WTC11 (cell line): ENCODE measurements around the gene GATA2.

Source experiments
- CBFB ChIP-seq: sonication (generic); formaldehyde crosslinking; IDR thresholded peaks from 2 replicates; pipeline ENCODE4 v1.8.1; 2022; ENCODE audit warnings: mild to moderate bottlenecking, low read depth, missing genetic modification reagents
- EMX1 ChIP-seq: fragments of 250-450 bp; sonication (Bioruptor Pico); IDR thresholded peaks from 2 replicates; pipeline ENCODE4 v1.8.0; 2021; ENCODE audit warnings: mild to moderate bottlenecking
- GABPB1 ChIP-seq: sonication (generic); formaldehyde crosslinking; IDR thresholded peaks from 2 replicates; pipeline ENCODE4 v1.8.1; 2023; ENCODE audit warnings: mild to moderate bottlenecking, missing genetic modification reagents
- ZBTB21 ChIP-seq: sonication (generic); formaldehyde crosslinking; IDR thresholded peaks from 2 replicates; pipeline ENCODE4 v1.8.1; 2023; ENCODE audit warnings: mild to moderate bottlenecking, missing genetic modification reagents, borderline replicate concordance
- TF ChIP-seq, protein P1 (sequence below): fragments of 200-600 bp; IDR thresholded peaks from 2 replicates; pipeline ENCODE4 v1.8.0; 2022; ENCODE audit warnings: antibody characterized with exemption
- TF ChIP-seq, protein P2 (sequence below): sonication (generic); formaldehyde crosslinking; IDR thresholded peaks from 2 replicates; pipeline ENCODE4 v1.8.0; 2023; ENCODE audit warnings: missing genetic modification reagents, mild to moderate bottlenecking, borderline replicate concordance
- TF ChIP-seq, protein P3 (sequence below): sonication (generic); formaldehyde crosslinking; conservative IDR thresholded peaks from 2 replicates; pipeline ENCODE4 v1.8.1; 2022; ENCODE audit warnings: mild to moderate bottlenecking, missing genetic modification reagents
- TF ChIP-seq, protein P4 (sequence below): sonication (generic); formaldehyde crosslinking; IDR thresholded peaks from 2 replicates; pipeline ENCODE4 v1.8.0; 2022; ENCODE audit warnings: mild to moderate bottlenecking, missing genetic modification reagents
- TF ChIP-seq, protein P5 (sequence below): sonication (generic); formaldehyde crosslinking; IDR thresholded peaks from 2 replicates; pipeline ENCODE4 v1.8.1; 2022; ENCODE audit warnings: missing genetic modification reagents, borderline replicate concordance
- TF ChIP-seq, protein P6 (sequence below): sonication (generic); formaldehyde crosslinking; IDR thresholded peaks from 2 replicates; pipeline ENCODE4 v1.8.0; 2023; ENCODE audit warnings: missing genetic modification reagents

DNA sequence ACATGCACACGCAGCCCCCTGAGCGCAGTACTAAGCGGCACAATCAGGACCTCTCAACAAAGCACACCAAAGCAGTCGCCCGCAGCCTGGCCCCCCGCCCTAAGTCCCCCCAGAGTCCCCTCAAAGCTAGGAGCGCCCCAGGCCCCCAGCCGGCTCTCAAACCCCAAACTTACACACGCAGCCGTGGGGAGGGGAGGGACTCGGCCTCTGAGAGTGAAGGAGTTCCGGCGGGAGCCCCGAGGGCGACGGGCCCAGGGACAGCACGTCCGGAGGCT is 5.5 kb downstream of the GATA2 start:
- no peak for TF ChIP-seq ZBTB21 (CRISPR knock-in tag)
- TF ChIP-seq, protein P1, sequence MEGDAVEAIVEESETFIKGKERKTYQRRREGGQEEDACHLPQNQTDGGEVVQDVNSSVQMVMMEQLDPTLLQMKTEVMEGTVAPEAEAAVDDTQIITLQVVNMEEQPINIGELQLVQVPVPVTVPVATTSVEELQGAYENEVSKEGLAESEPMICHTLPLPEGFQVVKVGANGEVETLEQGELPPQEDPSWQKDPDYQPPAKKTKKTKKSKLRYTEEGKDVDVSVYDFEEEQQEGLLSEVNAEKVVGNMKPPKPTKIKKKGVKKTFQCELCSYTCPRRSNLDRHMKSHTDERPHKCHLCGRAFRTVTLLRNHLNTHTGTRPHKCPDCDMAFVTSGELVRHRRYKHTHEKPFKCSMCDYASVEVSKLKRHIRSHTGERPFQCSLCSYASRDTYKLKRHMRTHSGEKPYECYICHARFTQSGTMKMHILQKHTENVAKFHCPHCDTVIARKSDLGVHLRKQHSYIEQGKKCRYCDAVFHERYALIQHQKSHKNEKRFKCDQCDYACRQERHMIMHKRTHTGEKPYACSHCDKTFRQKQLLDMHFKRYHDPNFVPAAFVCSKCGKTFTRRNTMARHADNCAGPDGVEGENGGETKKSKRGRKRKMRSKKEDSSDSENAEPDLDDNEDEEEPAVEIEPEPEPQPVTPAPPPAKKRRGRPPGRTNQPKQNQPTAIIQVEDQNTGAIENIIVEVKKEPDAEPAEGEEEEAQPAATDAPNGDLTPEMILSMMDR: no peak
- TF ChIP-seq, protein P2, sequence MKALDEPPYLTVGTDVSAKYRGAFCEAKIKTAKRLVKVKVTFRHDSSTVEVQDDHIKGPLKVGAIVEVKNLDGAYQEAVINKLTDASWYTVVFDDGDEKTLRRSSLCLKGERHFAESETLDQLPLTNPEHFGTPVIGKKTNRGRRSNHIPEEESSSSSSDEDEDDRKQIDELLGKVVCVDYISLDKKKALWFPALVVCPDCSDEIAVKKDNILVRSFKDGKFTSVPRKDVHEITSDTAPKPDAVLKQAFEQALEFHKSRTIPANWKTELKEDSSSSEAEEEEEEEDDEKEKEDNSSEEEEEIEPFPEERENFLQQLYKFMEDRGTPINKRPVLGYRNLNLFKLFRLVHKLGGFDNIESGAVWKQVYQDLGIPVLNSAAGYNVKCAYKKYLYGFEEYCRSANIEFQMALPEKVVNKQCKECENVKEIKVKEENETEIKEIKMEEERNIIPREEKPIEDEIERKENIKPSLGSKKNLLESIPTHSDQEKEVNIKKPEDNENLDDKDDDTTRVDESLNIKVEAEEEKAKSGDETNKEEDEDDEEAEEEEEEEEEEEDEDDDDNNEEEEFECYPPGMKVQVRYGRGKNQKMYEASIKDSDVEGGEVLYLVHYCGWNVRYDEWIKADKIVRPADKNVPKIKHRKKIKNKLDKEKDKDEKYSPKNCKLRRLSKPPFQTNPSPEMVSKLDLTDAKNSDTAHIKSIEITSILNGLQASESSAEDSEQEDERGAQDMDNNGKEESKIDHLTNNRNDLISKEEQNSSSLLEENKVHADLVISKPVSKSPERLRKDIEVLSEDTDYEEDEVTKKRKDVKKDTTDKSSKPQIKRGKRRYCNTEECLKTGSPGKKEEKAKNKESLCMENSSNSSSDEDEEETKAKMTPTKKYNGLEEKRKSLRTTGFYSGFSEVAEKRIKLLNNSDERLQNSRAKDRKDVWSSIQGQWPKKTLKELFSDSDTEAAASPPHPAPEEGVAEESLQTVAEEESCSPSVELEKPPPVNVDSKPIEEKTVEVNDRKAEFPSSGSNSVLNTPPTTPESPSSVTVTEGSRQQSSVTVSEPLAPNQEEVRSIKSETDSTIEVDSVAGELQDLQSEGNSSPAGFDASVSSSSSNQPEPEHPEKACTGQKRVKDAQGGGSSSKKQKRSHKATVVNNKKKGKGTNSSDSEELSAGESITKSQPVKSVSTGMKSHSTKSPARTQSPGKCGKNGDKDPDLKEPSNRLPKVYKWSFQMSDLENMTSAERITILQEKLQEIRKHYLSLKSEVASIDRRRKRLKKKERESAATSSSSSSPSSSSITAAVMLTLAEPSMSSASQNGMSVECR: no peak
- TF ChIP-seq GABPB1: no peak
- TF ChIP-seq CBFB (CRISPR knock-in tag): no peak
- TF ChIP-seq, protein P3, sequence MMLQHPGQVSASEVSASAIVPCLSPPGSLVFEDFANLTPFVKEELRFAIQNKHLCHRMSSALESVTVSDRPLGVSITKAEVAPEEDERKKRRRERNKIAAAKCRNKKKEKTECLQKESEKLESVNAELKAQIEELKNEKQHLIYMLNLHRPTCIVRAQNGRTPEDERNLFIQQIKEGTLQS (CRISPR knock-in tag): no peak
- TF ChIP-seq, protein P4, sequence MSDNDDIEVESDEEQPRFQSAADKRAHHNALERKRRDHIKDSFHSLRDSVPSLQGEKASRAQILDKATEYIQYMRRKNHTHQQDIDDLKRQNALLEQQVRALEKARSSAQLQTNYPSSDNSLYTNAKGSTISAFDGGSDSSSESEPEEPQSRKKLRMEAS (CRISPR knock-in tag): no peak
- TF ChIP-seq, protein P5, sequence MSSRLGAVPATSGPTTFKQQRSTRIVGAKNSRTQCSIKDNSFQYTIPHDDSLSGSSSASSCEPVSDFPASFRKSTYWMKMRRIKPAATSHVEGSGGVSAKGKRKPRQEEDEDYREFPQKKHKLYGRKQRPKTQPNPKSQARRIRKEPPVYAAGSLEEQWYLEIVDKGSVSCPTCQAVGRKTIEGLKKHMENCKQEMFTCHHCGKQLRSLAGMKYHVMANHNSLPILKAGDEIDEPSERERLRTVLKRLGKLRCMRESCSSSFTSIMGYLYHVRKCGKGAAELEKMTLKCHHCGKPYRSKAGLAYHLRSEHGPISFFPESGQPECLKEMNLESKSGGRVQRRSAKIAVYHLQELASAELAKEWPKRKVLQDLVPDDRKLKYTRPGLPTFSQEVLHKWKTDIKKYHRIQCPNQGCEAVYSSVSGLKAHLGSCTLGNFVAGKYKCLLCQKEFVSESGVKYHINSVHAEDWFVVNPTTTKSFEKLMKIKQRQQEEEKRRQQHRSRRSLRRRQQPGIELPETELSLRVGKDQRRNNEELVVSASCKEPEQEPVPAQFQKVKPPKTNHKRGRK (CRISPR knock-in tag): no peak
- TF ChIP-seq EMX1: no peak
- TF ChIP-seq, protein P6, sequence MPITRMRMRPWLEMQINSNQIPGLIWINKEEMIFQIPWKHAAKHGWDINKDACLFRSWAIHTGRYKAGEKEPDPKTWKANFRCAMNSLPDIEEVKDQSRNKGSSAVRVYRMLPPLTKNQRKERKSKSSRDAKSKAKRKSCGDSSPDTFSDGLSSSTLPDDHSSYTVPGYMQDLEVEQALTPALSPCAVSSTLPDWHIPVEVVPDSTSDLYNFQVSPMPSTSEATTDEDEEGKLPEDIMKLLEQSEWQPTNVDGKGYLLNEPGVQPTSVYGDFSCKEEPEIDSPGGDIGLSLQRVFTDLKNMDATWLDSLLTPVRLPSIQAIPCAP (CRISPR knock-in tag): no peak
